Hepatic stellate cell (primary cell): ENCODE measurements around the gene BUB3.

Source experiments
- DNase-seq: peaks from one replicate; pipeline ENCODE4 v3.0.0; 2011; ENCODE audit warnings: low spot score

Gene BUB3

DNA sequence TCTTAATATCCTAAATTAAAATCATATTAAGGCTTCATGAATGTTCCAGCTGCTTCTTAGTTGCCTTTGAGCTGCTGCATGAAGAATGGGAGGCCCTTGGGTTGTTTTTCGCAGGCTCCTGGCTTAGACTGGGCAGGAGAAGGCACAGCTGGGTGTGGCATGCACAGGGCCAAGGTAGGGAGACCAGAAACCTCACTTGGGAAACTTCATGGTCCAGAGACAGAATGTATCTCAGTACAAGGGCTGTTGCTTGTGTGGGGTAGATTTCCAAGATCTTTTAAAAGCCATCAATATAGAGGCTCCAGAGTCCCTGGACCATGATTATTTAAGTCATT, 49.9 kb downstream of the BUB3 start:
- no peak for DNase-seq

DNA sequence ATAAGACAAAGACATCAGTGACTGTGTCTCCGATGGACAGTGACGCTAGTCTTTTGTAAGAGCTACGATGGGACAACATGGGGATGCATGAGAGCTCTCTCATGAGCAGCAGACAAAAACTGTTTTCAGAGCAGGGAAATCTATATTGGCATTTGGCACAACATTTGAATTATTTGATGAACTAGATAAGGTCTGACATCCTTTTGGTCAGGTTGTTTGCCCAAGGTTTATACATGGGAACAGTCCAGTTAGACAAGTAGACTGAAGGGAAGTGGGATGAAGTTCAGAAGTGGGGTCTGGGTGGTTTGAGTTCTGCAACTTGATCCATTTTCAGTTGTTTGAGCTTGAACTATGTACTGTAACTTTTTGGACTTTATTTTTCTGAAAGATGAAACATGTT, 50.8 kb downstream of the BUB3 start:
- no peak for DNase-seq

- DNase-seq: no peak
Observed at GRCh38 chr10:123212063-123212462, 57.9 kb downstream of the BUB3 start.

DNA sequence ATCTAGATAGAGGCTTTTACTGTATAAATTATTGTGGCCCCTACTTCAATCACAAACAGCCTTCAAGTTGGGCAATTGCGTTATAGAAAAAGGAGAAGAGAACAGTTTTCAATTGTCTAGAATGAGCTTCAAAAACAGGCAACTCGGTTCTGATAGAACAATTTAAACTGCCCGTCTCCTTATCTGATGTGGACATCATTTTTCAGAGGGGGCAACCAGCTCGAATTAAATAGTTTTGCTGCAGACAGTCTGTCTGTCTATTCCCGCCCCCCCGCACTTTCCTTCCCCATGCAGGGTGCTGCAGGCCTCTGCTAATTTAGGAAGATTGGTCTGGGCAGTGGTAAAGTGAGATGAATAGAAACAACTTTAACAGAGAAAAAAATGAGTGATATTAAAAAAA, 58.4 kb downstream of the BUB3 start:
- DNase-seq: no peak

DNA sequence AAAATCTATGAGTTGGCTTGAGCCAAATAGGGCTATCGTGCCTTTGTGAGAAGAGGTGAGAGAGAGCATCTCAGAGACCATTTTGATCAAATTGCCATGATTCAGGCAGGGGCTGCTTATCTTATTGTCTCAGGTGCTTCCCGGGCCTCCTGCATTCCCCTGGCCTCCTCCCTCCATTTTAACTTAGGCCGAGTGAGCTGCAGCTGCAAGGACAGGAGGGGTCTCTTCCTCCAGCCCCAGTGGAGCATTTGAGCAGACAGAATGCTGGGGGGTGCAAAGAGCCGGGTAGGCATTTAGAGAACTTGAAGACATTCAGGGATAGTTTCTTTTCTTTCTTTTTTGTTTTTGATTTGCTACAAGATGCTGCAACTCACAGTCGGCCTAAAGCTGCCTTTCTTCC, 59.0 kb downstream of the BUB3 start:
- DNase-seq: no peak
